GM08714 (cell line): ENCODE results near the gene GPATCH2.
"Not testable (repeated sequence)": the region's sequence is repeated elsewhere in the genome, so short reads cannot be mapped to it uniquely, and the experiment has no call there.

Source experiments
- H3K4me3 ChIP-seq: fragments of 200-500 bp; sonication (Bioruptor generic); 2 replicates; pipeline ENCODE4 v1.5.1; 2014; ENCODE audit warnings: mild to moderate bottlenecking, low read length, inconsistent platforms
- ZNF274 ChIP-seq: IDR thresholded peaks from 2 replicates; pipeline ENCODE4 v1.6.1; 2012; ENCODE audit warnings: mild to moderate bottlenecking, low read depth, low read length

GPATCH2 gene

DNA sequence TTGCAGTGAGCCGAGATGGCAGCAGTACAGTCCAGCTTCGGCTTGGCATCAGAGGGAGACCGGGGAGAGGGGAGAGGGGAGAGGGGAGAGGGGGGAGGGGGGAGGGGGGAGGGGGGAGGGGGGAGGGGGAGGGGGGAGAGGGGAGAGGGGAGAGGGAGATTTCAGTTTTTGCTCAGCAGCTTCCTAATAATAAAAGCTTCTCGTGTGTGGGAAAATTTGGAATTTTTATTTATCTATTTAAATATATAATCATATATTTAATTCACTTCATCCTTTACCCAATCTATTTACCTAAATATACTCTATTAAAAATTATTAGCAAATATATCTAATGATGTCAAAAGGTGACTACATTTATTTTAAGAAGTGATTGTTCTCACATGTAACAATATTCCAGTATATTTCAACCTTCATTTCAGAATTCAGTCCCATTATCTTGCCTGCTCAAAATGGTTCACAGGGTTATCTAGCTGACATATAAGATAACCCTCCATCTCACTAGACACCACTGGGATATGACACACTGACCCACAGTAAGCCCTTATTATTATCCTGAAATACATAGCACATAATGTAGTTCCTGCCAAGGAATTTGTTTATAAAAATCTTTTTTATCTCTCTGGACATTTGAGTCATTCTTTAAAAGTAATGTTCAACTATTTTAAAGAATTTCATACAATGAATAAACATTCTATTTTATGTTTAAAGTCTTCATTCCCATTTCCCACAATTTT, 105.9 kb downstream of the GPATCH2 start:
- no peak overlapping the region for H3K4me3 ChIP-seq
- no peak for TF ChIP-seq ZNF274

- H3K4me3 ChIP-seq: not testable (repeated sequence)
Observed at GRCh38 chr1:217523921-217524320, 107.0 kb downstream of the GPATCH2 start.

- TF ChIP-seq ZNF274: no peak
- H3K4me3 ChIP-seq: no peak overlapping the region
Observed at GRCh38 chr1:217522277-217522676, 108.6 kb downstream of the GPATCH2 start.

GRCh38 chr1:217521317-217521716, 109.6 kb downstream of the GPATCH2 start:
- H3K4me3 ChIP-seq: no peak overlapping the region
- no peak for TF ChIP-seq ZNF274

GRCh38 chr1:217506878-217507277, 124.0 kb downstream of the GPATCH2 start:
- no peak for TF ChIP-seq ZNF274

GRCh38 chr1:217498209-217498608, 132.7 kb downstream of the GPATCH2 start:
- no peak overlapping the region for H3K4me3 ChIP-seq
- TF ChIP-seq ZNF274: no peak

More at GRCh38 chr1:217506878-217507277, 124.0 kb downstream of the GPATCH2 start:
- no peak overlapping the region for H3K4me3 ChIP-seq

DNA sequence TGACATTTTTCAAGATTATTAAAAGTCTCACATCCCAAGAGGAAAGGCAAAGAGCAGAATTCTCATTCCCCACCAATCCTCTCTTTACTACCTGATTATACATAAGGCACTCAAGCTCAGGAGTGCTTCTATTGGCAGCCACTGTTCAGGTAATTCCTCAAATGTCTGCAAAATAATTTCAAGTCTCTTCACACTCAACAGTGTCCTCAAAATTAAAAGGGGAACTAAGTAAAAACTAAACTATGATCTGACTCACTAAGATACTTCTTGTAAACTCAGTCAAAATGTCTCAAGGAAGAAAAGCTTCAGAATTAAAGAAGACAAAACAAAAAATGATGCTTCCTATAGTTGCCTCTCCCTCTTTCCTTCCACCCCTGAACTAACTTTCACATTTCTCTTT, 135.6 kb downstream of the GPATCH2 start:
- TF ChIP-seq ZNF274: no peak
- no peak overlapping the region for H3K4me3 ChIP-seq

- no peak for TF ChIP-seq ZNF274
- H3K4me3 ChIP-seq: no peak overlapping the region
Observed at GRCh38 chr1:217494767-217495166, 136.1 kb downstream of the GPATCH2 start.

GRCh38 chr1:217493290-217493689, 137.6 kb downstream of the GPATCH2 start:
- H3K4me3 ChIP-seq: no peak overlapping the region
- TF ChIP-seq ZNF274: no peak

- no peak for TF ChIP-seq ZNF274
- no peak overlapping the region for H3K4me3 ChIP-seq
Observed at GRCh38 chr1:217484871-217485270, 146.0 kb downstream of the GPATCH2 start.

GRCh38 chr1:217482356-217483102, 148.4 kb downstream of the GPATCH2 start:
- no peak for TF ChIP-seq ZNF274
- H3K4me3 ChIP-seq: no peak overlapping the region

GRCh38 chr1:217478450-217478849, 152.4 kb downstream of the GPATCH2 start:
- H3K4me3 ChIP-seq: no peak overlapping the region
- TF ChIP-seq ZNF274: no peak

DNA sequence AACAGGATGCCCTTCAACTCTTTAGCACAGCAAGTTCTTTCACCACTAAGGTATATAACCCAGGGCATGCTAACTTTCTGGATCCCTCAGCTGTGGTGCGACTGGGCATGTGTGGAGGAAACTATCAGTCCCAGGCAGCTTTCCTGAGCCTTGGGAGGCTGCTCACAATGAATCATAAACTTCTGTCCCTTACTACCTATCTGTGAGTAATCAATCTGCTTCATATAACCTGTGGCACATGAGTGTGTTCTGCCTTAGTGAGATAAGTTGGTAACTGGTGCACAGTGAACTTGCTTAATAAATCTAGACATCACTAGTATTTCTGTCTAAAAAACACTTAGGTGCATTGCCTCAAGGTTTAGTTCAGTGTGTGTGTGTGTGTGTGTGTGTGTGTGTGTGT, 158.0 kb downstream of the GPATCH2 start:
- TF ChIP-seq ZNF274: no peak
- H3K4me3 ChIP-seq: no peak overlapping the region

DNA sequence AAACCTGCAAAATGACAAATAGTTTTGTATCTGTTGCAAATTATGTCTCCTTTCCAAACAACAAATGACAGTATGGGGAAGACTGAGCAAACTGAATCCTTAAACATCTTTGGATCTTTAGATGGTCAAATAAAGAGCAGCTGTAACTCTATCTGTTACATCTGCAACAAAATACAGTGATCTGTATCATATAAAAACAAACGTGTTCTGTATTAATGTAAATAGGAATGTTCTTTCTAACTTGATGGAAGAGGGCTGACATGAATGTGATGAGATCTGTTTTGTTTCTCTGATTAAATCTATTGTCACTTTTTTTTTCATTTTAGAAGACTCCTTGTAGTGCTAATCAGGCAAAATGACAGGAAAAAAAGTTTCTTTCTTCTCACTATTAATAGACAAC, 159.5 kb downstream of the GPATCH2 start:
- H3K4me3 ChIP-seq: no peak overlapping the region
- no peak for TF ChIP-seq ZNF274

GRCh38 chr1:217469983-217470382, 160.9 kb downstream of the GPATCH2 start:
- H3K4me3 ChIP-seq: no peak overlapping the region
- TF ChIP-seq ZNF274: no peak

GRCh38 chr1:217465102-217465501, 165.8 kb downstream of the GPATCH2 start:
- no peak overlapping the region for H3K4me3 ChIP-seq
- no peak for TF ChIP-seq ZNF274
